ENCODE measurements around the gene NRIP1.

DNA sequence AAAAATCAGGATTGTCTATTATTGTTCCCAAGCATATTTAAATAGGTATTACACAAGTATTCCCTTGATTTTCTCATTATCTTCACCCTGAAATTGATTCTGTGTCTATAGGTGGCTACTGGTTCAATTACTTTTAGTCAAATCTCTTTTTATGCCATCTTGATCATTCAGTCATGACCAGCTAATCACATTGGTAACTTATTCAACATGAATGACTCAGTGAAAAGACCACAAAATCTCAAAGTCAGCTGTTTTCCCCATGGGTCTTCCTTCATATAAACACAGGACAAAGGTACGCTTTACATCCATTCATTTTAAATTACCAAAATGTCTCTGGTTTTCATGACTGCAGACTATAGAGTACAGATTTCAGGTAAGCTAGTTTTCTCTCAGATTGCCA, 23.7 kb upstream of the NRIP1 start:
- TF ChIP-seq CTCF (IDR thresholded peaks at IDR 0.05; ENCODE audit: low read depth, low read length, poor library complexity, severe bottlenecking) (no peak), EZH2phosphoT487 (IDR thresholded peaks at IDR 0.05; ENCODE audit: borderline replicate concordance, low read length) (no peak)

Measured in DOHH2 (cell line).